ENCODE data around the gene GANAB.
"Not testable (repeated sequence)": the region's sequence is repeated elsewhere in the genome, so short reads cannot be mapped to it uniquely, and the experiment has no call there.

Gene GANAB

GRCh38 chr11:62602141-62603071 lies 44.0 kb downstream of the GANAB start:
- in situ Hi-C loops (cut with MboI; ENCODE audit: low sequenced_read_pairs), result no loop called here

- in situ Hi-C loops (cut with MboI; ENCODE audit: low sequenced_read_pairs), result no loop called here
These were observed 44.9 kb downstream of the GANAB start, which contains the start of gene MTA2 for GRCh38 chr11:62601372-62602140. Gene MTA2, minus strand, starts transcription at chr11:62601865. Its CDS starts 415 bp downstream, at chr11:62601450.

GRCh38 chr11:62601122-62601371 lies 45.4 kb downstream of the GANAB start:
- in situ Hi-C loops (cut with MboI; ENCODE audit: low sequenced_read_pairs), result no loop called here

GRCh38 chr11:62600367-62601121 lies 45.9 kb downstream of the GANAB start:
- in situ Hi-C loops (cut with MboI; ENCODE audit: low sequenced_read_pairs), result no loop called here

GRCh38 chr11:62599901-62600300 lies 46.5 kb downstream of the GANAB start:
- in situ Hi-C loops (cut with MboI; ENCODE audit: low sequenced_read_pairs), result loop anchor here (10.0 kb wide), 1 partner anchor 105 kb away; the partner anchor contains the start of genes BSCL2 and GNG3

GRCh38 chr11:62599069-62599696 lies 47.2 kb downstream of the GANAB start:
- in situ Hi-C loops (cut with MboI; ENCODE audit: low sequenced_read_pairs), result loop anchor here (10.0 kb wide), 1 partner anchor 106 kb away; the partner anchor contains the start of genes BSCL2 and GNG3

GRCh38 chr11:62595124-62595523 lies 51.3 kb downstream of the GANAB start:
- in situ Hi-C loops (cut with MboI; ENCODE audit: low sequenced_read_pairs), result loop anchor here (10.0 kb wide), 1 partner anchor 110 kb away; the partner anchor contains the start of genes BSCL2 and GNG3

GRCh38 chr11:62593434-62594044 lies 52.9 kb downstream of the GANAB start:
- in situ Hi-C loops (cut with MboI; ENCODE audit: low sequenced_read_pairs), result loop anchor here (10.0 kb wide), 1 partner anchor 111 kb away; the partner anchor contains the start of genes BSCL2 and GNG3

GRCh38 chr11:62592989-62593421 lies 53.4 kb downstream of the GANAB start:
- in situ Hi-C loops (cut with MboI; ENCODE audit: low sequenced_read_pairs), result loop anchor here (10.0 kb wide), 1 partner anchor 112 kb away; the partner anchor contains the start of genes BSCL2 and GNG3

- in situ Hi-C loops (cut with MboI; ENCODE audit: low sequenced_read_pairs), result loop anchor here (10.0 kb wide), 1 partner anchor 113 kb away; the partner anchor contains the start of genes BSCL2 and GNG3
These were observed 54.1 kb downstream of the GANAB start for GRCh38 chr11:62592146-62592815.

- in situ Hi-C loops (cut with MboI; ENCODE audit: low sequenced_read_pairs), result loop anchor here (10.0 kb wide), 1 partner anchor 113 kb away; the partner anchor contains the start of genes BSCL2 and GNG3
These were observed 54.8 kb downstream of the GANAB start, which contains the start of gene TUT1 for GRCh38 chr11:62591448-62592145. Gene TUT1, minus strand, starts transcription at chr11:62591523. Its CDS starts 38 bp downstream, at chr11:62591485.

- in situ Hi-C loops (cut with MboI; ENCODE audit: low sequenced_read_pairs), result no loop called here
These were observed 57.3 kb downstream of the GANAB start for GRCh38 chr11:62588966-62589637.

GRCh38 chr11:62585356-62585755 lies 61.1 kb downstream of the GANAB start:
- in situ Hi-C loops (cut with MboI; ENCODE audit: low sequenced_read_pairs), result not testable (repeated sequence)

- in situ Hi-C loops (cut with MboI; ENCODE audit: low sequenced_read_pairs), result not testable (repeated sequence)
These were observed 64.7 kb downstream of the GANAB start for GRCh38 chr11:62581735-62582134.

- in situ Hi-C loops (cut with MboI; ENCODE audit: low sequenced_read_pairs), result no loop called here
These were observed 65.3 kb downstream of the GANAB start for GRCh38 chr11:62580959-62581715.

- in situ Hi-C loops (cut with MboI; ENCODE audit: low sequenced_read_pairs), result no loop called here
These were observed 67.2 kb downstream of the GANAB start for GRCh38 chr11:62579252-62579651.

- in situ Hi-C loops (cut with MboI; ENCODE audit: low sequenced_read_pairs), result no loop called here
These were observed 67.9 kb downstream of the GANAB start for GRCh38 chr11:62578541-62578940.

Measured in HL-60/S4 treated with retinoic acid at 250 ng/mL for 4 days and 3 days (cell line).